GM12878 (cell line): ENCODE results near the gene RPL22L1. TPM values are rescaled to one million over a fixed set of nuclear protein-coding genes. Genes with fewer than 3 reads are reported as not detected.
"Not testable (repeated sequence)": the region's sequence is repeated elsewhere in the genome, so short reads cannot be mapped to it uniquely, and the experiment has no call there.

Experiments used
- ATAC-seq: fragments of 200-7000 bp; cut with Tn5 transposase; 3 replicates; pipeline ENCODE4 v1.9.1; 2020; ENCODE audit warnings: mild to moderate bottlenecking, moderate library complexity
- BruUV-seq: library from RNA; stranded (reverse); fragments of 400-500 nt; replicated peaks from 2 replicates; lab custom pipeline; 2021; lab: Mats Ljungman, UMichigan
- CTCF ChIA-PET: fragments of 300-600 bp; sonication (Branson Sonifier 250); formaldehyde crosslinking; extraction: SDS; loops from one replicate; lab custom pipeline; 2021; ENCODE audit warnings: inconsistent platforms; lab: Yijun Ruan, JAX
- POLR2A ChIA-PET: fragments of 350-600 bp; formaldehyde crosslinking; extraction: SDS; loops from one replicate; lab custom pipeline; 2021; ENCODE audit warnings: inconsistent platforms; lab: Charles Lee
- RAD21 ChIA-PET: fragments of 300-600 bp; sonication (Branson Sonifier 250); formaldehyde crosslinking; loops from one replicate; lab custom pipeline; 2023; ENCODE audit warnings: antibody characterized with exemption; ENCODE audit not compliant: unreplicated experiment; lab: Charles Lee
- SMC1A ChIA-PET: fragments of 300-600 bp; sonication (Branson Sonifier 250); formaldehyde crosslinking; loops from one replicate; lab custom pipeline; 2023; ENCODE audit not compliant: unreplicated experiment, uncharacterized antibody; lab: Charles Lee
- DNase-seq: peaks from one replicate; pipeline ENCODE4 v3.0.0-alpha.2; 2011; ENCODE audit warnings: low read depth, low spot score
- FAIRE-seq: peaks from 3 replicates; lab custom pipeline; 2011; peaks lifted over from hg19 to GRCh38; lab: Jason Lieb, UNC
- H2AFZ ChIP-seq: 2 replicates; pipeline ENCODE4 v1.6.0; 2011; ENCODE audit warnings: low read depth, low read length, control low read depth; ENCODE audit not compliant: control insufficient read depth
- H3K27ac ChIP-seq: 2 replicates; pipeline ENCODE4 v1.5.1; 2011; ENCODE audit warnings: control low read depth; ENCODE audit not compliant: control insufficient read depth, insufficient read depth
- H3K27me3 ChIP-seq, 2 experiments: replicated peaks in 1 of 2; 2 replicates each; pipeline versions ENCODE4 v1.6.0 to v1.6.1; 2011; ENCODE audit warnings: low read length in 1 of 2; ENCODE audit not compliant: control insufficient read depth in 2 of 2, insufficient read depth in 2 of 2
- H3K36me3 ChIP-seq, 2 experiments: 2 replicates each; pipeline ENCODE4 v1.5.1; 2011; ENCODE audit warnings: low read length in 1 of 2; ENCODE audit not compliant: control insufficient read depth in 2 of 2, insufficient read depth in 2 of 2
- H3K4me1 ChIP-seq: 2 replicates; pipeline ENCODE4 v1.6.1; 2011; ENCODE audit warnings: mild to moderate bottlenecking, low read length, moderate library complexity, mixed read lengths; ENCODE audit not compliant: control insufficient read depth, insufficient read depth
- H3K4me2 ChIP-seq: 2 replicates; pipeline ENCODE4 v1.6.0; 2011; ENCODE audit warnings: control low read depth; ENCODE audit not compliant: control insufficient read depth, insufficient read depth
- H3K4me3 ChIP-seq: fragments of 200-600 bp; sonication (generic); 2 replicates; pipeline ENCODE4 v1.5.1; 2016
- H3K79me2 ChIP-seq: 2 replicates; pipeline ENCODE4 v1.6.0; 2011; ENCODE audit warnings: low read length; ENCODE audit not compliant: control insufficient read depth, insufficient read depth
- H3K9ac ChIP-seq: 2 replicates; pipeline ENCODE4 v1.8.0; 2011; ENCODE audit warnings: low read length, control low read depth, mixed read lengths; ENCODE audit not compliant: control insufficient read depth, insufficient read depth
- H3K9me3 ChIP-seq: replicated peaks from 3 replicates; pipeline ENCODE4 v1.5.1; 2011; ENCODE audit warnings: mild to moderate bottlenecking, low read length; ENCODE audit not compliant: control insufficient read depth, insufficient read depth
- H4K20me1 ChIP-seq: 2 replicates; pipeline ENCODE4 v1.6.0; 2011; ENCODE audit not compliant: control insufficient read depth, insufficient read depth
- JUND ChIP-seq: IDR thresholded peaks from 2 replicates; pipeline ENCODE4 v1.6.1; 2012; ENCODE audit warnings: low read depth, mild to moderate bottlenecking, low read length, improper control_type of control experiment, moderate library complexity
- RELB ChIP-seq: fragments of 450-650 bp; IDR thresholded peaks from 2 replicates; pipeline ENCODE4 v1.6.1; 2017; ENCODE audit warnings: low read depth, mild to moderate bottlenecking, moderate library complexity
- WGBS: methylation state at CpG from one replicate; pipeline ENCODE4 v1.1.6; 2016; ENCODE audit warnings: low lambda C conversion rate; ENCODE audit not compliant: insufficient replicate concordance, insufficient coverage; ENCODE audit errors: missing lambda C conversion rate; 5-methylcytosine and 5-hydroxymethylcytosine counted together
- in situ Hi-C: fragments of 300-500 bp; cut with MboI; formaldehyde crosslinking; loops from 9 replicates; pipeline ENCODE4 v1.14.3; 2018; ENCODE audit warnings: mixed read lengths
- intact Hi-C: fragments of 100-400 bp; cut with micrococcal nuclease; formaldehyde crosslinking; loops from one replicate; pipeline ENCODE4 v1.14.2; 2022; ENCODE audit not compliant: unreplicated experiment
- polyA plus RNA-seq, 11 experiments: library from polyadenylated mRNA; depleted of rRNA in 4 of 11; unstranded in 6 of 11; stranded (reverse) in 5 of 11; fragments of >200 nt; fragmentation: Nextera tagmentation in 4 of 11; fragmentation: Illumina TruSeq in 1 of 11; extraction: Ambion mirVana in 4 of 11; extraction: Trizol in 1 of 11; gene quantifications; 1 replicate in 1 of 11; 2 replicates in 10 of 11; pipeline versions ENCODE4 v1.2.1 to v1.2.3, GENCODE V29; 2011 to 2016; ENCODE audit warnings: inconsistent platforms in 2 of 11, missing spikeins in 2 of 11, low read depth in 1 of 11
- total RNA-seq, 4 experiments: library from RNA; depleted of rRNA in 3 of 4; stranded (reverse); fragments of >200 nt in 3 of 4; fragmentation: Illumina TruSeq in 1 of 4; extraction: Trizol in 1 of 4; gene quantifications; 2 replicates each; pipeline versions ENCODE4 v1.2.1 to v1.2.3, GENCODE V29; 2013 to 2021

RPL22L1 gene
- total and polyA plus RNA-seq, 10 of the 15 experiments (the other 5 are each of a cell fraction or from before 2014, with no cell fraction given), result 203 to 803 (median 422) TPM

DNA sequence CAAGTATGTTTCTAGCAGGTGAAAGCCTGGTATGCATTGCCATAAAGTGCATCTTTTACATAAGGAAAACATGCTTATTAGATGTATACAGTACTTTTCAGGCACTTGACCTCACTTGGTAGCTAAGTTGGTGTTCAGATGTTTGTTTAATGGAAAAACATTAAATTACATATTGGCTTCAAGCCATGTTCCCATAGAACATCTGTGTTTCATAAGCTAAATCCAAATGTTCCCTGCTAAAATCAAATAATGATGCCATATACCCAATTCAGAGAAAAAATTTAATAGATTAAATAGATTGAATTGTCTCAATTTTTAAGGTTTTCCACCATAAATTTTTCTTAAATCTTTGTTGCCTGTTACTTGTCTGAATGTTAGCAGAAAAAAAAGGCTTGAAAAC, 19.1 kb upstream of the RPL22L1 start:
- ChIA-PET POLR2A (interaction anchor here (0.6 kb wide), 1 partner anchor 13 kb away, joined by 6 read pairs; no protein-coding TSS in a partner anchor), CTCF (interaction anchor here (1.5 kb wide), 1 partner anchor 41 kb away, joined by 3 read pairs; no protein-coding TSS in a partner anchor), RAD21 (no interaction called here), SMC1A (no interaction called here)
- no TSS peak for BruUV-seq
- no peak for FAIRE-seq
- no peak overlapping the region for H3K4me2 ChIP-seq
- TF ChIP-seq JUND, result no peak
- no peak for TF ChIP-seq RELB
- in situ Hi-C loops, result no loop called here
- ATAC-seq, result no peak
- H3K27me3 ChIP-seq, result no peaks in the 10 kb centered on the region
- intact Hi-C loops, result no loop called here
- no peak overlapping the region for H2AFZ ChIP-seq
- no peak overlapping the region for H3K4me3 ChIP-seq
- H3K4me1 ChIP-seq, result no peaks in the 10 kb centered on the region
- H4K20me1 ChIP-seq, result no peaks in the 10 kb centered on the region
- no peaks in the 10 kb centered on the region for H3K36me3 ChIP-seq
- H3K27ac ChIP-seq, result no peak overlapping the region
- no peak overlapping the region for H3K9ac ChIP-seq
- H3K79me2 ChIP-seq, result no peaks in the 10 kb centered on the region
- no peak for DNase-seq
- no peaks in the 10 kb centered on the region for H3K9me3 ChIP-seq

DNA sequence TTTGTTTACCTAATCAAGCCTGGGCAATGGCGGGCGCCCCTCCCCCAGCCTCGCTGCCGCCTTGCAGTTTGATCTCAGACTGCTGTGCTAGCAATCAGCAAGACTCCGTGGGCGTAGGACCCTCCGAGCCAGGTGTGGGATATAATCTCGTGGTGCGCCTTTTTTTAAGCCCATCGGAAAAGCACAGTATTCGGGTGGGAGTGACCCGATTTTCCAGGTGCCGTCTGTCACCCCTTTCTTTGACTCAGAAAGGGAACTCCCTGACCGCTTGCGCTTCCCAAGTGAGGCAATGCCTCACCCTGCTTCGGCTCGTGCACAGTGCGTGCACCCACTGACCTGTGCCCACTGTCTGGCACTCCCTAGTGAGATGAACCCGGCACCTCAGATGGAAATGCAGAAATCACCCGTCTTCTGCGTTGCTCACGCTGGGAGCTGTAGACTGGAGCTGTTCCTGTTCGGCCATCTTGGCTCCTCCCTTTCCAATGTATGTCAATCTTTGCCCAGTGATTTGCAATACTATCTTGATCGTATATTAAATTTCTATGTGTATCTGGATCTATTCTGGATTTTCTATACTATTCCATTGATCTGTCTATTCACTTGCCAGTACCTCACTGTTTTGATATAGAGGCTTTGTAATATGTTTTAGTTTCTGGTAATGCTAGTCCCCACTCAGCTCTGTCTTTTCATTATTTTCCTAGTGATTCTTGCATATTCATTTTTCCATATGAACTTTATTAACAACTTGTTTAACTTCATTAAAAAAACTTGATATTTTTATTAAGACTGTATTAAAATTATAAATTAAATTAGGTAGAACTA, 14.3 kb upstream of the RPL22L1 start:
- in situ Hi-C loops, intact Hi-C loops, H3K79me2 ChIP-seq, H3K9ac ChIP-seq, H3K4me2 ChIP-seq, H3K36me3 ChIP-seq, FAIRE-seq, BruUV-seq, RAD21 ChIA-PET, DNase-seq, H3K4me1 ChIP-seq, H3K9me3 ChIP-seq, H3K4me3 ChIP-seq, H3K27me3 ChIP-seq, ATAC-seq, H4K20me1 ChIP-seq, H3K27ac ChIP-seq, H2AFZ ChIP-seq: not testable (repeated sequence)
- ChIA-PET CTCF (interaction anchor here (1.0 kb wide), 1 partner anchor 73 kb away, joined by 4 read pairs; no protein-coding TSS in a partner anchor), POLR2A (interaction anchor here (0.5 kb wide), 1 partner anchor 18 kb away, joined by 3 read pairs; no protein-coding TSS in a partner anchor), SMC1A (interaction anchor here (0.9 to 1.6 kb wide), 3 partner anchors 10 to 15 kb away, joined by 3 to 5 read pairs (median 3); no protein-coding TSS in a partner anchor)
- 85% methylated on average over 20 of the region's 24 CpGs for WGBS

GRCh38 chr3:170878688-170879087, 8.7 kb upstream of the RPL22L1 start:
- H3K9me3 ChIP-seq, H3K36me3 ChIP-seq, H3K9ac ChIP-seq, intact Hi-C loops, H3K4me3 ChIP-seq, CTCF ChIA-PET, H2AFZ ChIP-seq, H4K20me1 ChIP-seq, FAIRE-seq, BruUV-seq, in situ Hi-C loops, H3K27ac ChIP-seq, H3K4me1 ChIP-seq, ATAC-seq, H3K27me3 ChIP-seq, H3K4me2 ChIP-seq, DNase-seq, RAD21 ChIA-PET, H3K79me2 ChIP-seq, SMC1A ChIA-PET, POLR2A ChIA-PET: not testable (repeated sequence)
- WGBS, result 94% methylated on average over 2 of the region's 5 CpGs
